ENCODE results near the gene NAT9.
A peak's percentile ranks its signal among the peaks of the same experiment; 100 is the strongest.

NAT9 gene

DNA sequence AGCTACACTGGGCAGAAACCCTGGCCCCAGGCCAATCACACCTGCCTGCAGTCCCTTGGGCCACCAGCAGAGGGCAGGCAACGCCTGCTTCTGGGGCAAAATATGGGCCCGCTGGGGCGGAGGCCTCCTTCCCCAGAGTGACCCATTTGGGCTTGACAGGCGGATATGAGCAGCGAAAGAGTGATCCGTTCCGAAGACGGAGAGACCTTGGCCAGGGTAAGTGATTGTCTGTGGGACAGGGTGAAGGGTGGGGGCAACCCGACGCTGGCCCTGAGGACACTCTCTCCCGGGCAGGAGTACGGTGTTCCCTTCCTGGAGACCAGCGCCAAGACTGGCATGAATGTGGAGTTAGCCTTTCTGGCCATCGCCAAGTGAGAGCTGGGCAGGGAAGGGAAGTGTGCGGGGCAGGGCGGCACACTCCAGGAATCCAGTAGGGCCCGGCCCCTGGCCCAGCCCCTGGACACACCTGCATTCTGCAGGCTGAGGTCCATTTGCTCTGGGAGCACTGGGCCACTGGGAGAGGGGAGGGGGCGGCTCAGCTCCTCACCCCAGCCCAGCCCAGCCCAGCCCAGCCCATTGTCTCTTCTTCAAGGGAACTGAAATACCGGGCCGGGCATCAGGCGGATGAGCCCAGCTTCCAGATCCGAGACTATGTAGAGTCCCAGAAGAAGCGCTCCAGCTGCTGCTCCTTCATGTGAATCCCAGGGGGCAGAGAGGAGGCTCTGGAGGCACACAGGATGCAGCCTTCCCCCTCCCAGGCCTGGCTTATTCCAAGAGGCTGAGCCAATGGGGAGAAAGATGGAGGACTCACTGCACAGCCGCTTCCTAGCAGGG is 31.2 kb downstream of the NAT9 start:
- DNase-seq (ENCODE audit: low spot score) = peak; percentile 88

DNA sequence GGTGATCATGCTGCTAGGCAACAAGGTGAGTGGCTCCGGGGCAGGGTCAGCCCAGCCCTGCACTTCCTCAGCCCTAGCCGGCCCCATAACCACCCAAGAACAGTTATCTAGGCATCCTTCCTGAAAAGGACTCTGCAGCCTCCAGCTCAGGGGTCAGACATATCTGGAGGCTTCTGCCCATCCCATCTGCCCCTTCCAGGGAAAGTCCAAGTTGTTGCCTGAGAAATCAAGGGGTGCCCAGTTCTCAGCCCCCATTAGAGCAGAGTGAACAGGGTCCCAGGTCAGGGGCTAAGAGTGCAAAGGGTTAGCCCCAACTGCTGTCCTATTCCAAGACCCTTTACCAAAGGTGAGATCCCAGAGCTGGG is 31.8 kb downstream of the NAT9 start:
- DNase-seq (ENCODE audit: low spot score) = no peak

GRCh38 chr17:74743755-74744154 is 32.4 kb downstream of the NAT9 start:
- DNase-seq (ENCODE audit: low spot score) = no peak

GRCh38 chr17:74742978-74743545 is 33.1 kb downstream of the NAT9 start:
- no peak for DNase-seq (ENCODE audit: low spot score)

DNA sequence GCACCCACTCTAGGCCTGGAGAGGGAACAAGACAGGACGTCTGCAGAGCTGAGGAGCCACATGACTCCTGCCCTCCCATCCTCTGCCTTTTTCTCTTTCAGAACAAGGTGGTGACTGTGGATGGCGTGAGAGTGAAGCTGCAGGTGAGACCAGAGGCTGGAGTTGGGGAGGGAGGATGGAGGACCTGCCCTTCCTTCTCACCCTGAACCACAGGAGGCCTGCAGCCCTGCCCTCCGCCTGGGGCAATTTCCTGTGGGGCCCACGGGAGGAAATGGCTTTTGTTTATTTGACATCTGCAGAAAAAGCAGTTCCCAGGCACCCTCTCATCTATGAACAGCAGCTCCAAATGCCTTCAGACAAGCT is 34.0 kb downstream of the NAT9 start:
- peak; percentile 21 for DNase-seq (ENCODE audit: low spot score)

GRCh38 chr17:74740641-74741387 is 35.3 kb downstream of the NAT9 start:
- DNase-seq (ENCODE audit: low spot score) = peak; percentile 4

- DNase-seq (ENCODE audit: low spot score) = no peak
Measured at GRCh38 chr17:74740173-74740572, 36.0 kb downstream of the NAT9 start.

DNA sequence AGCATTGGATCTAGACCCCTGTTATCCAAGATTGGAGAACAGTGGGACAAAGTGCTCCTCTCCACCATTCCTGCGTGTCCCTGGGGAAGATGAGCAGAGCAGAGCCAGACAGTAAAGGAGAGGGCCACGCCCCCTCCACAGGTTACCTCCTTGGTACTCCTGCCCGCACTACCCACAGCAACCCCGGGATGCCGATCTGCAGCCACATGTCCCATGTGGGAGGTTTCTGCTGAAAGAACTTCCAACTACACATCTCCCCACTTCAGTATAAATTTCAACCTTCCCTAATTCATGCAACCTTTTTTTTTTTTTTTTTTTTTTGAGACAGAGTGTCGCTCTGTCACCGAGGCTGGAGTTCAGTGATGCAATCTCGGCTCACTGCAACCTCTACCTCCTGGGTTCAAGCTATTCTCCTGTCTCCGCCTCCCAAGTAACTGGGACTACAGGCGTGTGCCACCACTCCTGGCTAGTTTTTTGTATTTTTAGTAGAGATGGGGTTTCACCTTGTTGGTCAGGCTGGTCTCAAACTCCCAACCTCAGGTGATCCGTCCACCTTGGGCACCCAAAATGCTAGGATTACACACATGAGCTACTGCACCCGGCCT is 36.8 kb downstream of the NAT9 start:
- DNase-seq (ENCODE audit: low spot score) = no peak

DNA sequence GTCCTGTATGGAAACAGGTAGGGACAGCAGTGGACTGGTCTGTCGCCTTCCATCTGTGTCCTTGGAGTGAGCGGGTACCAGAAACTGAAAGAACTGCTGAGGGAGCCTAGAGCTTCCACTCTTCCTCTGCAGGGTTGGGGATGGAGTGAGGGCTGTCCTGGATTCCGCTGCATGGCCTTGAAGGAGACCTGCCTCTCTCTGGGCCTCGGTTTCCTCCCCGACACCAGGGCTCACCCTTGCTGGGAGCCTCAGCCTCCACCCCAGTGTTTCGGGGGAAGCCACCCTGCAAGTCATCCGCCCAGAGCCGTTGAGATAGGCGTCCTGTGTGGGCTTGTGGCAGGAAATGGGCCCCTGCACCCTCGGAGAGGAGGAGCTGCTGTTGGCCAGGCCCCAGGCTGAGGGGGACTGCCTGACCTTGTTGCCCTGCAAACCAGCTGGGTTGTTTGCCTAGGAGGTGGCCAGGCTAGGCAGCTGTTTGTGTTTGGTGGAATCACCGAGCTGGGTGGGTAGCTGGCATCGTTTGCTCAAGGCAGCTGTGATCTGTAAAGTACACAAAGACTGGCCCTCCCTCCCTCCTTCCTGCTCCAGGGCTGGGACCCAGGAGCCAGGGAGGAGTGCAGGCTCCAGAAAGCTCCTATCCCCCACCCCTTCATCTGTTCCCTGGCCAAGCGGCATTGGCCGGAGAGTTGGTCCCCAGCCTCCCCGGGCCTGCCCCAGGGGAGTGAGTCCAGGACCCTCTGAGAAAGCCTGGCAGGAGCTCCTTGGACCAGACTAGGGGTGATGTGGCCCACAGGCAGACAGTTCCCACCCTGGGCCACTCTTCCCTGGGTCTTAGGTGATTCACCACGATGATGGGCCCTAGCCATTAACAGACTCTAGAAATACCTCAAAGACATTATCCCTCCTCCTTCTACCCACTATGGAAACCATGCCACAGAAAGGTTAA is 37.8 kb downstream of the NAT9 start:
- DNase-seq (ENCODE audit: low spot score) = no peak

- DNase-seq (ENCODE audit: low spot score) = peak; percentile 61
Measured at GRCh38 chr17:74737299-74738050, 38.7 kb downstream of the NAT9 start.

DNA sequence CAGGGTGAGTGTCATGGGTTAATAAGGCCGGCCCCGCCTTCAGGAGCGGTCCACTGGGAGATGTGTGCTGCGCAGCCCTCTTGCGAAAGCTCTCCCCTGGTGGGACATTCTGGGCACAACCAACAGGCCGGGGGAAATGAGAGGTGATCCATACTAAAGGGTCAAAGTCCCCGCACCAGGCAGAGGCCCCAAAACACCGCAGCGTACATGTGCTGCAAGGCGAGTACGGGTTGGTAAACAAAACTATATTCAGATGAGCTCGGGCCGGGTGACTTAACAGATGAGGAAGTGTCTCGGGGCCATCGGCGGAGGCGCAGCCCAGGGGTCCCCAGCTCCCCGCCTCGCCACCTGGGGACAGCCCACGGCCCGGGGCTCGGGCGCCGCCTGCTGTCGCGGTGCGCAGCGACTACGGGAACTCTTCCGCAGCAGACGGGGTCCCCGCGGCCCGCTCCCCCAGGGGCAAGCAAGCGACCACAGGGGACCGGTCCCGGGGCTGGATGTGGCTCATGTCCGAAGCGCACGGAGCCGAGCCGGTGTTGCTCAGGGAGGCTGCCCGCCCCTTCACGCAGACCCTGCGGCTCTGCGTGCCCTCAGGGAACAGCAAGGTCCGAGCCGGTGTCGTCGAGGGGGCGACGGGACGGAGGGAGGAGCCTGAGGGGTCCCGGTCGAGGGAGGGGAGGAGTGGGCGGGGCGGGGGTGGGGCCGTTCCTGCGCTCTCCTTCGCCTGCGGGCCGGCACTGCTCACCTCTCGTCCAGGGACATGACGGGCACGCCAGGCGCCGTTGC is 39.4 kb downstream of the NAT9 start, which contains the start of gene RAB37:
Gene RAB37, plus strand, starts transcription at position 744 of the 786 bp plus-strand sequence. Its CDS starts 17 bp downstream, at position 761.
- no peak for DNase-seq (ENCODE audit: low spot score)

GRCh38 chr17:74734256-74734655 is 41.9 kb downstream of the NAT9 start:
- DNase-seq (ENCODE audit: low spot score) = no peak

GRCh38 chr17:74733365-74734122 is 42.6 kb downstream of the NAT9 start:
- DNase-seq (ENCODE audit: low spot score) = peak; percentile 3

DNA sequence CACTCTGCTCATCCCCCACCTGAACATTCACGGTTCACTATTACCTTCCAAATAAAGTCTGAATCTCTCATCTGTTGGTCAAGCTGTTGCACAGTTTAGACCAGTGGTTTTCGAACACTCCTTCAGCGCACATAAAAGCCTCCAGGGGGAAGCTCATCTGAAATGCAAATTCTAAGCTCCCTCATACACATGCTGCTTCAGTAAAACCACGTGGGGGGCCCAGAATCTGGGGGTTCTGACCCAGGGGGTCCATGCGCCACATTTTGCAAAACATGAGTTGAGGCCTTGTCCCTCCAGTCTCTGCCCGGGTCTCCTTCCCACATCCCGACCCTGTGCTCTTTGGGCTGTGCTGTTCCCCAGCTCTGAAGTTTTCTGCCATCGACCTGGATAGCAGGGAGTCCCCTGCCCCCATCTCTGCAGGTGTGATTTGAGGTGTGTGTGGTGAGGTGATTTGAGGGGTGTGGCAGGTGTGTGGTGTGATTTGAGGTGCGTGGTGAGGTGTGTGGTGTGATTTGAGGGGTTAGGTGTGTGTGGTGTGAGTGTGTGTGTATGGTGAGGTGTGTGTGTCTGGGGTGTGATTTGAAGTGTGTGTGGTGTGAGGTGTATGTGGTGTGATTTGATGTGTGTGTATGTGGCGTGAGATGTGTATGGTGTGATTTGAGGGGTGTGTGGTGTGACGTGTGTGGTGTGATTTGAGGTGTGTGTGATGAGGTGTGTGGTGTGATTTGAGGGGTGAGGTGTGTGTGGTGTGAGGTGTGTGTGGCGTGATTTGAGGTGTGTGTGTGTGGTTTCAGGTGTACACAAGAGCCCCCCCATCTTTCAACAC is 43.9 kb downstream of the NAT9 start:
- peak; percentile 2 for DNase-seq (ENCODE audit: low spot score)

GRCh38 chr17:74731347-74731605 is 44.9 kb downstream of the NAT9 start:
- DNase-seq (ENCODE audit: low spot score) = no peak

DNA sequence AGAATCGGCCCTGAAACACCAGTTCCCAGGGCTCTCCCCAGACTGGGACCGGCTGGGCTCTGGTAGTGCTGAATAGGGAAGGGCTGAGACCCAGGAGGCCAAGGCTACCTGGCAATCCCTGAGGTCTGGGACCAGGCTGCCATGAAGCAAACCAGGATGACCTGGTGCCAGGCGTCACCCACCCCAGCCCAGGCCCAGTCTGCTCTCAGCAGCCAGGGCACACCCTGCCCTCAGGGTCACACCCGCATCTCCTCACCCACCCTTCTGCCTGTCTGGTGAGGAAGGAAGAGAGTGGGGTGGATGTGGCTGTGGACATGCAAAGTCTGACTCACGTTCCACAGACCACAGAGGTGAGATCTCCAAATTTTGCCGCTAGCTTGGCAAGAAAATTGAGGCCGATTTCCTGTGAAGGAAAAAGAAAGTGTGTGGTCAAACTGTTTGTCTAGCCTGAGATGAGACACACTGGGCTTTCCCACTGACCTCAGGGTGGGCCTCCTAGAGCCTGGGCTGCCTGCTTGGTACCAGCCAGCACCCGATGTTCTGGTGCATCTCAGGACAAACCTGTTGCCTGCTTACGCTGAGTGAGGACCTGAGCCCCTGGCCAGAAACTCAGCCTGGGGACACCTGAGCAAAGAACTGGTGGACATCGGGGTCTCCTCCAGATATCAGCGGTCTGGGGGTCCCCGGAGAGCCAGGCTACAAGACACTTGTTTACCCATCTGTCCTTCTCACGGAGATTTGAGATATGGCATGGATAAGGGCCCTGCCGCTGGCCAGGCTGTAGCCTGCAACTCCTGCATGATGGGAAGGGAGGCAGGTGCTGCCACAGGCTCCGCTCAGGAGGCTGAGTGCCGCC is 45.4 kb downstream of the NAT9 start:
- DNase-seq (ENCODE audit: low spot score) = no peak

GRCh38 chr17:74729866-74730265 is 46.3 kb downstream of the NAT9 start:
- no peak for DNase-seq (ENCODE audit: low spot score)

DNA sequence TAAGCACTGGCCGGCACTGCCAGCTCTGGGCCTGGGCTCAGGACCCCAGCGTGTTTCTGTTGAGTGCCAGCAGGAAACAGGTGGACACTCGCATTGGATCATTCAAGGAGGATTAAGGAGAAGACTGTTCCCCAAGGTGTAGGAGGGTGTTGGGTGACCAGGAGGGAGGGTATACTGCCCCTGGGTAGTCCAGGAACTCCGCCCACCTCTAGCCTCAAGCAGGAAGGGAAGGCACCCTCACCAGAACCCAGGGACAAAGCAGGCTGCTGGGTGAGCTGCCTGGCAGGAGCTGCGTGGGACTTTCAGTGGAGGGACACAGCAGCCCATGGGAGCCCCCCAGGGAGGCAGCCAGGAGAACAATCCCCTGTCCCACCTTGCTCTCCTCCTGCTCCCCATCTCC is 46.8 kb downstream of the NAT9 start:
- DNase-seq (ENCODE audit: low spot score) = no peak
